Measurements from ENCODE around the gene HSBP1L1.

Gene HSBP1L1

DNA sequence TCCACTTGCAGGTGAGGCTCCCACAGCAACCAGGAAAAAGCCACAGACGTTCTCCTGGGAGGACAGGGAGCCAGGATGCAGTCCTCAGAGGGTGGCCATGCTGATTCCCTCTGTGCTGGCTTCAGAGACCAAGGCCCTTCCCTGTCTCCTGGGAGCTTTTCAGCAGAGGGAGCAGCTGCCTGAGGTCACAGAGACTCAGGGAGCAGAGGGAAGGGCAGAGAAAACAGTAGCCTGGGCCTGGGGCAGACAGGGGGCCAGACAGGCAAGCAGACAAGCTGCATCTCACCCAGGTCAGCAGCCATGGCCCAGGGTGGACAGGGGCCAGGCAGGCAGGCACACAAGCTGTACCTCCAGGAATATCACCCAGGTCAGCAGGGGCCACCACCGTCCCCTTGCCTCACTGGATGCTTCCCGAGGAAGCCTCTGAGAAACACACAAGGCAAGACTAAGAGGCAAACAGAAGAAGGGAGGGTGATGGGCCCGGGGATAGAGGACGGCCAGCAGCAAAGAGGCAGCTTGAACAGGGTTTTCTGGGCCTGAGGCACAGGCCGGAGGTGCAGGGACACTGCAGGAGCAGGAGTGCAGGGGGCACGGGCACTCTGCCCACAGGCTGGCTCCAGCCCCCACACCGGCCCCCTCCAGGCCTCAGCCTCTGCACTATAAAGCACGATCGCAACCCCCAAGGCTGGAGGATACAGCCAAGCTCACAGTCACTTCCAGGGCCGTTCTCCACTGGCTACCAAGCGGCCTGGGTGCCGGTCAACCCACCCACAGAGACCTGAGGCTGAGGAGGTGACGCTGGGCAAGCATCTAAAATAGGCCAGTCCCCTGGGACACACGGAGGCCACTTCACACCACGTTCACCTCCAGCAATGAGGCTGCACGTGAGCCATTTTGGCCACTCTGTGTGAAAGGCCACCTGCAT lies 19.1 kb upstream of the HSBP1L1 start:
- no peak for DNase-seq

DNA sequence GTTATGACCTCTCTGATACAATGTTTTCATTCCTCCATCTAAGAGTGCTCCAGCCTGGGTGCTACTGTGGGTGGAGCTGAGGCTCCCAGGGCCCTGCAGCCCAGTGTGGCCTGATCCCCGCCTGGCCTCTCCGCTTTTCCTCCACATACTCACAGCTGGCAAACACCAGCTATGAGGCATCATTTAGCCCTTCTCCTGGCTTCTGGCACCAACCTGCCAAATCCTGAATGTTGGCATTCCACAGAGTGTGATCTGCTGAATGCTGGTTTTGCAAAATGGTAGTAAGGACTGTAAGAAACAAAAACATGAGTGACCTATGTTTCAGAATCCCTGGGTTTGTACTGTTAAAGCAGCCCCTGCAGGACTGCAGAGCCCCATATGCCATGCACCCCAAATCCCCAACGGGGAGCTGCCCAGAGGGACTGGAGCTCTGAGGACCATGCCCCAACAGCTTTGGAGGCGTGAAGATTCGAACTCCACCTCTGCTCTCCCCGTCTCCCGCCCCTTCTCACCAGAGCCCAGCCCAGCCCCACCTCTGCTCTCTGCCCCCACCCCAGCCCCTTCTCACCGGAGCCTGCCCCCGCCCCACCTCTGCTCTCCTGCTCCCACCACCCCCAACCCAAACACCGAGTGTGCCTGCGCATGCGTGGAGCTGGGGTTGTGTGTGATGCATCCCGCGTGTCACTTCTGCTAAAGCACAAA lies 17.2 kb upstream of the HSBP1L1 start:
- no peak for DNase-seq

DNA sequence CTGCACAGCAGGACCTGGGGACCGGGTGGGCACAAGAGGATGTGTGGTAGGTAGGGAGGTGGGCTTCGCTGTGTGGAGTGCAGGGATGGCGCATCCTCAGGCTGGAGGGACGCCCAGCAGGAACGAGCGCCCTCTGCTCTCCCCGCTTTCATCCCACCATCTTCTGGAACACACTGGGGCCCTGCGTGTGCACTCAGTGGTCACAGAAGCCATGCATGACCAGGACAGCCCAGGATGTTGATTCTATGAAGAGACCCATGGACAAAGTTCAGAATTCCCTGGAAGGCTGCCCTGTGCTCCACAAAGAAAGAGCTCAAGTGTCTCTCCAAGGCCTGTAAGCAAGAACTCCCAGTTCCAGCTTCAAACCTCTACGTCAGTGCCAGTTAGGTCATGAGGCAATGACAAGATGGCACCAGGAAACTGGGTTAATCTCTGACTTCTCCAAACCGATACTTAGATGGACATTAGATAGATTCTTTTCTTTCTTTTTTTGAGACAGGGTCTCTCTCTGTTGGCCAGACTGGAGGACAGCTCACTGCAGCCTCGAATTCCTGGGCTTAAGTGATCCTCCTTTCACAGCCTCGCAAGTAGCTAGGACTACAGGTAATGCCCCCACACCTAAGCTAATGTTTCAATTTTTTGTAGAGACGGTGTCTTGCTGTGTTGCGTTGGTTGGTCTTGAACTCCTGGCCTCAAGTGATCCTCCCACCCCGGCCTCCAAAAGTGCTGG lies 16.4 kb upstream of the HSBP1L1 start:
- no peak for DNase-seq

DNA sequence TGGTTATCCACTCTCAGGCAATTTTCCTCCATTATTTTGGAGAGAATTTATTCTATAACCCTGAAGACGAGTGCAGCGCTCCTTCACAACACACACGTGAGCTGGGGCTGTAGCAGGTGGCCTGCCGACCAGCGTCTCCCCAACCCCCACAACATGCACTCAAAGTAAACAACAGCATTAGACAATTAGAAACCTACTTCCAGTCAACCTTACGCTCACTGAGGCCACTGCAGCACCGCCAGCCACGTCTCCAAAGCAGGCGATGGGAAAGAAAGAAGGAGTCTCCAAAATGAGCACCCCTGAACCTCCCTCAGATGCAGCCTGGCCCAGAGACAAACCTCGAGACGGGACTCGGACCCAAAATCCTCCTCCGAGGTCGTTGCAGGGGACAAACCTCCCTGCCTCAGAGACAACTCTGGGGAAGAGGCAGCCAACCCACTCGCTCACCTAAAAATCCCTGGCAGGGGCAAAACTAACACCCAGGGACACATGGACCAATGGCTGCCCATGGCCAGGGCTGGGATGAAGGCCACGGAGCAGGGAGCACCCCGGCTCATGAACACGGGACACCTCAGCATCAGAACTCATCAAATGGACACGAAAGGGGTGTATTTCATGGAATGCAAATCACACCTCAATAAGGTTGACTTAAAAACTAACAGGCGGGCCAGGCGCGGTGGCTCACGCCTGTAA lies 15.6 kb upstream of the HSBP1L1 start:
- DNase-seq = no peak

DNA sequence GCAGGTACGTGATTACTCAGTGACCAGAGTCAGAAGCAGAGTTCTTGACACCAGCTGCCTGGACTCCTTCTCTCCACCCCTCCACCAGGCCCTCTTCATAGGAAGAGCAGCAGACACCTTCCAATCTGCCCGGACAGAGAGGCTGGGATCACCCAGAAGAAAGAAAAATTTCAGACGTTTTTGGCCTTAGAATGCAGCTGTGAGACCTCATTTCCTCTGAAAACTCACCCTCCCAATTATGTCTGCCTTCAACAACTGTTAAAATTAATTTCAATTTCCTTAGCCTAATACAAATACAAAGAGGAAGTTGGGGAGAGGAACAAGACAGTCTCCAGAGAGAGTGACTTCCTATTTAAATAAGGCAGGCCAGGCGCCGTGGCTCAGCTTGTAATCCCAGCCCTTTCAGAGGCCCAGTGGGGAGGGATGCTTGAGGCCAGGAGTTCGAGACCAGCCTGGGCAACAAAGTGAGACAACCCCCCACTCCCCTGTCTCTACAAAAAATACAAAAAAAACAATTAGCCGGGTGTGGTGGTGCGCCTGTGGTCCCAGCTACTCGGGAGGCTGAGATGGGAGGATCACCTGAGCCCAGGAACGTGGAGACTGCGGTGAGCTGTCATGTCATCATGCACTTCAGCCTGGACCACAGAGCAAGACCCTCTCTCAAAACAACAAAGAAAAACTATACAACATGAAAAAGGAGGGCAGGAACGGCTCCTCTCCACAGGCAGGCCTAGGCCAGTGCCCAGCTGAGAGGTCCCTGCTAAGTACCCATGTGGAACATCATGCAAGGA lies 14.6 kb upstream of the HSBP1L1 start:
- DNase-seq = no peak

DNA sequence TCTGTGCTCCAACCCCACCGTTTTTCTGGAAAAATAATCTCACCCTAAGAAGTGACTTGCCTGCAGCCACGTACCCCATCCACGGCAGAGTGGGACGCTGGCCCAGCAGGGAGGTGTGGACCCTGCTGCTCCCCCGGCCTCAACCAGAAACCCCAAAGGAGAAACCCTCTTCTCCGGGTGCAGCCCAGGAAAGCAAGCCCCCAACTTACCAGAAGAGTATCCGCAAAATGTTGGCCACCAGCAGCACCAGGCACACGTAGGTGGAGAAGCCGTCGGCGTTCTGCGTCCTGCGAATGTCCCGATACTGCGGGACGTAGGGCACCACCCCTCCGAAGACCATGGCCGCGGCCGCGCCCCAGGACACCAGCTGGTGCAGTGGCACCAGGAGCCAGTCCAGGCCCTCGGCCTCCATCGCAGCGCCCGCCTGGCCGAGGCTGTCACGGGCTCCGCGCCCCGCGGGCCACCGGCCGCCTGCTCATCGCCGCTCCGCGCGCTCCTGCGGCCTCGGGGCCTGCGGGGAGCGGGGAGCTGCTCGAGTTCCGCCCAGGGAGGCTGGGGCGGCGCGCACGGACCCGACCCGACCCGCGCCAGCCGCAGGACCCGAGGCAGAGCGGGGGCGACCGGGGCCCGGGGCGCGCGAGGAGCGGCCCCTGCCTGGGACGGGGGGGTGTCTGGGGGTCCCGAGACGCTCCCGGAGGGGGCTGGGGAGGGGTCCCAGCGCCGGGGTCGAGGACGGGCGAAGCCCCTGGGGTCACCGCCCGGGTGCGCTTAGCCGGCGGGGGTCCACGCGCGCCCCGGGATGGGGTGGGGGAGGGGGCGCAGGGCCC lies 13.7 kb upstream of the HSBP1L1 start:
- no peak for DNase-seq

GRCh38 chr18:79951545-79952455 lies 12.6 kb upstream of the HSBP1L1 start, which contains the start of gene SLC66A2:
TSS of gene SLC66A2 (minus strand) at chr18:79951653. CDS start at chr18:79950926, 727 bp downstream.
- peak; percentile 18 to 75 for DNase-seq

DNA sequence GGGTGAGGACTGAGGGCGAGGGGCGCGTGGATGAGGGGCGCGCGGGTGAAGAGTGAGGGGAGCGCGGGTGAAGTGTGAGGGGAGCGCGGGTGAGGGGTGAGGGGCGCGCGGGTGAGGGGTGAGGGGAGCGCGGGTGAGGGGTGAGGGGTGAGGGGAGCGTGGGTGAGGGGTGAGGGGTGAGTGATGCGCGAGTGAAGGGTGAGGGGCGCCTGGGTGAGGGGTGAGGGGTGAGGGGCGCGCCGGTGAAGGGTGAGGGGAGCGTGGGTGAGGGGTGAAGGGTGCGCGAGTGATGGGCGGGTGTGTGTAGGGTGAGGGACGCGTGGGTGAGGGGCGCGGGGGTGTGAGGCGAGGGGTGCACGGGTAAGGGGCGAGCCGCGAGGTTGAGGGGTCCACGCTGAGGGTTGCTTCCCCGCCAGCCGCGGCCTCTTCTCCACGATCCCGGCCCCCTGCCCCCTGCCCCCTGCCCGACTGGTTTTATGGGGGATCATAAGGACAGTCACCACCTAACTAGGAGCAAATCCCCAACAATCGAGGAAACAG lies 11.9 kb upstream of the HSBP1L1 start:
- no peak for DNase-seq

DNA sequence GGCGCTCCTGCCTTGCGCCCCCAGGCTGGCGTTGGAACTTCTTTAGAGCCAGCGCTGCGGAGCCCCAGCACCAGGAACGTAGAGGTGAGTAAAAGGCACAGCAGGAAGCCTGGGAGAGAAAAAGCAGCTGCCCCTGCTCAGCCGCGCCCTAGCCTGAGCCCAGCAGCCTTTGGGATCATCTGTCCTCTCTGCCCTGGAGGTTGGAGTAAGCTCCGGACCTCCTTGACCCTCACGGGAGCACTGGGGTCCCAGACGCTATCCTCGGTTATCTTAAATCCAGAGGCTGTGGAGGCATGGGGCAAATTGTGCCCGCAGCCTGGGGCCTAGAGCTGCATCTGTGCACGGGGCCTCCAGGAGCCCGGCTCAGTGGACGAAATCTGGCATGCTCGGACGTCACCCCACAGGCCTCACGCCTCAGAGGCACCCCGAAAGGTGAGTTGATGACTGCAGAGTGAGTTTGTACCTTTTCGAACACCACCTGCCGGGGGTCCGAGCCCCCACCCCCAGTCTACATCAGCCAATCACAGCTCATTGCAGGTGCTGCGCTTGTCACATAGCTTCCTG lies 11.4 kb upstream of the HSBP1L1 start:
- no peak for DNase-seq

DNA sequence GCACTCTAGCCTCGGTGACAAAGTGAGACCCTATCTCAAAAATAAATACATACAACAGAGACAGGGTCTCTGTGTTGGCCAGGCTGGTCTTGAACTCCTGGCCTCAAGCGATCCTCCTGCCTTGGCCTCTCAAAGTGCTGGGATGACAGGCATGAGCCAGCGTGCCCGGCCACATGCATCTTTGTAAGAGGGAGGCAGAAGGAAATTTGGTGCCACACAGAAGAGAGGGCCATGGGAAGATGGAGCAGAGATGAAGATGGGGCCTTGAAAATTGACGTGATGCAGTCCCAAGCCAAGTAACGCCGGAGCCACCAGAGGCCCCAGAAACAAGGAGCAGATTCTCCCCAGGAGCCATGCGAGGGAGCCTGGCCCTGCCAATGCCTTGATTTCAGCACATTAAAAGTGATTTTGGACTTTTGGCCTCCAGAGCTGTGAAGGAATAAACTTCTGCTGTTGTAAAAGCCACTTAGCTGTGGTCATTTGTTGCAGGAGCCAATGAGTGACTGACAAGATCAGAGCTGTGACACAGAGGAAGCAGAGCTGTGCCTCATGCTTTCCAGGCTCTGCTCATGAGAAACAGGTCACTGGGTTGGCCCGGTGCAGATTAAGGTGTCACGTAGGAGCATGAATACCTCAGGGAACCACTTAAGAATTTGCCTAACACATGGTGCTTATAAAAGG lies 10.3 kb upstream of the HSBP1L1 start:
- DNase-seq = no peak

- no peak for DNase-seq
Measured at GRCh38 chr18:79954791-79955190, 9.7 kb upstream of the HSBP1L1 start.

DNA sequence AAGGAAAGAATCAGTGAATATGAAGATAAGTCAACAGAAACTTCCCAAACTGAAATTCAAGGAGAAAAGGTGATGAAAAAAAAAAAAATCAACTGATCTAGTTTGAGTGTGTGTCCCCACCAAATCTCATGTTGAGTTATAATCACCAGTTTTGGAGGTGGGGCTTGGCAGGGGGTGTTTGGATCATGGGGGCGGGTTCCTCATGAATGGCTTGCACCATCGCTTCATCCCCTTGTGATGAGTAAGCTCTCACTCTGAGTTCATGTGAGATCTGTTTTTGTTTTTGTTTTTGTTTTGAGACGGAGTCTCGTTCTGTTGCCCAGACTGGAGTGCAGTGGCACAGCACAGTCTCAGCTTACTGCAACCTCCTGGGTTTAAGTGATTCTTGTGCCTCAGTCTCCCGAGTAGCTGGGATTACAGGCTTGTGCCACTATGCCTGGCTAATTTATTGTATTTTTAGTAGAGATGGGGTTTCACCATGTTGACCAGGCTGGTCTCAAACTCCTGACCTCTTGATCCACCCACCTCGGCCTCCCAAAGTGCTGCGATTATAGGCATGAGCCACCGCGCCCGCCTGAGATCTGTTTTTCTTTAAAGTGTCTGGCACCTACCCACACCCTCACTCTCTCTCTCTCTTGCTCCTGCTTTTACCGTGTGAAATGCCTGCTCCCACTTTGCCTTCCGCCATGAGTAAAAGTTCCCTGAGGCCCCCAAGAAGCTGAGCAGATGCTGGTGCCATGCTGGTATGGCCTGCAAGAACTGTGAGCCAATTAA lies 9.0 kb upstream of the HSBP1L1 start:
- DNase-seq = no peak

GRCh38 chr18:79956276-79956675 lies 8.2 kb upstream of the HSBP1L1 start:
- no peak for DNase-seq

GRCh38 chr18:79958981-79959380 lies 5.5 kb upstream of the HSBP1L1 start:
- DNase-seq = no peak

GRCh38 chr18:79960161-79960801 lies 4.2 kb upstream of the HSBP1L1 start:
- peak; percentile 41 to 46 for DNase-seq

GRCh38 chr18:79960921-79961526 lies 3.4 kb upstream of the HSBP1L1 start:
- DNase-seq = no peak

Data from NCI-H187 (cell line).